Breast epithelium (tissue), 4 donors: ENCODE results near the gene MED29. TPM values are rescaled to one million over a fixed set of nuclear protein-coding genes. Genes with fewer than 3 reads are reported as not detected.

Experiments used
- DNase-seq, 2 donors: peaks; one replicate each; pipeline ENCODE4 v3.0.0-alpha.2; 2019; ENCODE audit warnings: low spot score in 2 of 2
- H3K27ac ChIP-seq, 2 donors: fragments of 200-600 bp; sonication (generic) in 1 of 2; one replicate each; pipeline ENCODE4 v1.5.1; 2016 to 2019; ENCODE audit warnings: mild to moderate bottlenecking in 1 of 2
- H3K27me3 ChIP-seq, 2 donors: fragments of 200-600 bp; sonication (generic) in 1 of 2; one replicate each; pipeline versions ENCODE4 v1.5.1 to v1.6.0; 2017 to 2019; ENCODE audit warnings: control low read depth in 1 of 2, mild to moderate bottlenecking in 1 of 2
- H3K36me3 ChIP-seq: fragments of 200-600 bp; one replicate; pipeline ENCODE4 v1.5.1; 2019
- H3K4me1 ChIP-seq, 2 donors: fragments of 200-600 bp; sonication (generic); one replicate each; pipeline ENCODE4 v1.5.1; 2016 to 2019; ENCODE audit warnings: control low read depth in 1 of 2
- H3K4me3 ChIP-seq, 3 donors: fragments of 200-600 bp; sonication (generic); 1 replicate in 2 of 3; 2 replicates in 1 of 3; pipeline ENCODE4 v1.5.1; 2016 to 2019; ENCODE audit warnings: mild to moderate bottlenecking in 3 of 3, moderate library complexity in 2 of 3
- H3K9me3 ChIP-seq, 2 donors: fragments of 200-600 bp; sonication (generic) in 1 of 2; one replicate each; pipeline ENCODE4 v1.5.1; 2016 to 2019; ENCODE audit warnings: control low read depth in 1 of 2
- POLR2A ChIP-seq: fragments of 450-650 bp; IDR thresholded peaks from one replicate; pipeline ENCODE4 v1.6.1; 2016; ENCODE audit warnings: antibody characterized with exemption, mild to moderate bottlenecking, moderate library complexity
- POLR2AphosphoS5 ChIP-seq, 3 donors: sonication (generic); formaldehyde crosslinking; IDR thresholded peaks; one replicate each; pipeline ENCODE4 v1.6.1; 2017; ENCODE audit warnings: antibody characterized with exemption in 3 of 3
- intact Hi-C: fragments of 100-400 bp; cut with DNase I; formaldehyde crosslinking; loops from one replicate; pipeline ENCODE4 v1.15.1; 2023; ENCODE audit warnings: low total_unique reads
- total RNA-seq, 3 donors: library from RNA; depleted of rRNA; stranded (reverse); fragments of >200 nt; gene quantifications; one replicate each; pipeline ENCODE4 v1.1.0, GENCODE V29; 2016
- TF ChIP-seq, protein P1 (sequence below), 3 donors: fragments of 450-650 bp; IDR thresholded peaks; one replicate each; pipeline ENCODE4 v1.5.1; 2016 to 2017; ENCODE audit warnings: antibody characterized with exemption in 3 of 3, mild to moderate bottlenecking in 3 of 3, moderate library complexity in 3 of 3

Gene MED29
- total RNA-seq, 3 donors from 2014 or later, result 36.6 to 49.5 (median 47.3) TPM

DNA sequence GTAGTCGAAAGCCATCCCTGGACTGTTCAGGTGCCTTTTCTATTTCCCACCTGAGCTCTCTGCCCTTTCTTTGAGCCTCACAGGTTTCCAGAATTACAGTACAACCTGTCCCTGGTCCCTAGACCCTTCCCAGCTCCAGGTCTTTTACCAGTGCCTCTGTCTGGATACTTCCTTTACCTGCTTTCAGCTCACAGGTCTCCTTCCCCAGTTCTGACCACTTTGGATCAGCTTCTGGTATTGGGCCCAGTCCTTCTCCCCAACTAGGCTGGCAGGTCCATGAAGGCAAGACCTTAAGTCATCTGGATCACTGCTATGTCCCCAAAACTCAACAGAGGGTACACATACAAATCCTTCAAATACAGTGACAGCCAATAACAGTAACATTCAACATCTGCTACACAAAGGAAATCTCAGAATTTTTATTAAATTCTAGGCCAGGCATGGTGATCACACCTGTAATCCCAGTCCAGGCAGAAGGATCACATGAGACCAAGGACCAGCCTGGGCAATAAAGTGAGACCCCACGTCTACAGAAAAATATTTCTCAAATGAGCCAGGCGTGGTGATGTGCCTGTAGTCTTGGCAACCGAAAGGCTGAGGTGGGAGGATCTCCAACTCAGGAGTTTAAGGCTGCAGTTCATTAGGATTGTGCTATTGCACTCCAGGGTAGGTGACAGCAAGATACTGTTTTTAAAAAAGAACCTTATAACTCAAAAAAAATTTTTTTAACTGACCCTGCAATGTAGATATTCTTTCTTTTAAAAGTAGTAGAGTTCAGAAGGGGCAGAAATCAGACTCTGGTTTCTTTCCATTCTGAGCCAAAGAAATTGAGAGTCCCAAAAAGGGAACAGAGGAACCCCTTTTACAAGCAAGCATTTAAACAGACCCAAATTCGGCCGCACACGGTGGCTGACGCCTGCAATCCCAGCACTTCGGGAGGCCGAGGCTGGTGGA lies 43.2 kb downstream of the MED29 start:
- intact Hi-C loops, result no loop called here
- Histone ChIP-seq H3K4me1 (peaks cover 4 to 19% of the 10 kb centered on the region in 2 donors), H3K4me3 (peak overlapping the region; percentile 83 to 98 (median 91)), H3K9me3 (no peaks in the 10 kb centered on the region), H3K27me3 (no peaks in the 10 kb centered on the region), H3K27ac (peak overlapping the region; percentile 87 to 92), H3K36me3 (peaks cover 7% of the 10 kb centered on the region)
- no peak for TF ChIP-seq POLR2AphosphoS5 (IDR thresholded peaks at IDR 0.05)
- no peak for TF ChIP-seq POLR2A
- TF ChIP-seq, protein P1, sequence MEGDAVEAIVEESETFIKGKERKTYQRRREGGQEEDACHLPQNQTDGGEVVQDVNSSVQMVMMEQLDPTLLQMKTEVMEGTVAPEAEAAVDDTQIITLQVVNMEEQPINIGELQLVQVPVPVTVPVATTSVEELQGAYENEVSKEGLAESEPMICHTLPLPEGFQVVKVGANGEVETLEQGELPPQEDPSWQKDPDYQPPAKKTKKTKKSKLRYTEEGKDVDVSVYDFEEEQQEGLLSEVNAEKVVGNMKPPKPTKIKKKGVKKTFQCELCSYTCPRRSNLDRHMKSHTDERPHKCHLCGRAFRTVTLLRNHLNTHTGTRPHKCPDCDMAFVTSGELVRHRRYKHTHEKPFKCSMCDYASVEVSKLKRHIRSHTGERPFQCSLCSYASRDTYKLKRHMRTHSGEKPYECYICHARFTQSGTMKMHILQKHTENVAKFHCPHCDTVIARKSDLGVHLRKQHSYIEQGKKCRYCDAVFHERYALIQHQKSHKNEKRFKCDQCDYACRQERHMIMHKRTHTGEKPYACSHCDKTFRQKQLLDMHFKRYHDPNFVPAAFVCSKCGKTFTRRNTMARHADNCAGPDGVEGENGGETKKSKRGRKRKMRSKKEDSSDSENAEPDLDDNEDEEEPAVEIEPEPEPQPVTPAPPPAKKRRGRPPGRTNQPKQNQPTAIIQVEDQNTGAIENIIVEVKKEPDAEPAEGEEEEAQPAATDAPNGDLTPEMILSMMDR (IDR thresholded peaks at IDR 0.05), result no peak
- DNase-seq, result no peak

DNA sequence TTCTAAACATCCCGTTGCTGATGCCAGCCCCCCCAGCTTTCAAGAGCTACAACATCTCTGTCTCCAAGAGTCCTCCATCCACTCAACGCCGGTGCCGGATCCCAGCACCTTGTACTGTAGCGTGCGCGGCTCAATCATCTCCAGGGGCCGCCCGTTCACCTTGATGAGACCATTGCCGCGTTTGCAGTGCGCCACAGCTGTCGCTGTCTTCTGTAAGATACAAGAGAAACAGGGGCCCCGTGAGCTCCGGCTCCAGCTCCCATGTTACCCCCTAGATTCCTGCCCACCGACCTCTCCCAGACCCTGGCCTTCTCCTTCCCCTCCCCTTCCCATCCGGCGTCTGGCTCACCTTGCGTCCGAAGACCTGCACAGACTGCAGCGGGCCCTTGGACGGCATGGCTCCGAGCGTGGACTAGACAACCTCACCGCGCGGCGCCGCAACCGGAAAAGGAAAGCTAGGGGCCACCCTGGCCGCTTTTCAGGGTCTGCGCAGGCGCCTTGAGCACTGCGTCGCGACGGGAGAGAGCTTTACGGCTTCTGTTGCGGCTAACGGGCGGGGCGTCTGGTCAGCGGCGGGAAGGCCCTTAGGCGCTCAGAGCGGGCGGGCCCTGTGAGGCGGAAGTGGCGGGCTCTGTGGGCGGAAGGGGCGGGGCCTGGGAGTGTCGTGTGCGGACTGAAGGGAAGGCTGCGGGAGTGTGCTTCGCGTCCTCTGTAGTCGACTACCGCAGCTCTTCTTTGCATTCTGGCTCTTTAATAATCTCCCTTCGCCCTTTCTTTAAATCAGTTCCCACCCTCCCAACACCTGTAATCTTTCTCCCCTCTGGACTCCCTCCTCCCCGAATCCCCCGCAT lies 44.5 kb downstream of the MED29 start, which contains the start of gene RPS16:
Gene RPS16 (minus strand): TSS at position 451 of the 851 bp plus-strand sequence. CDS start 54 bp downstream, at position 397.
- Histone ChIP-seq H3K4me3 (peak within 1 kb of the TSS; percentile 83 to 98 (median 91)), H3K36me3 (peaks cover 7% of the 10 kb centered on the region), H3K27ac (peak within 1 kb of the TSS; percentile 87 to 92), H3K9me3 (no peaks in the 10 kb centered on the region), H3K27me3 (no peaks in the 10 kb centered on the region), H3K4me1 (peaks cover 4 to 19% of the 10 kb centered on the region in 2 donors)
- peak; percentile 98 to 100 for DNase-seq
- intact Hi-C loops, result no loop called here
- TF ChIP-seq, protein P1 (IDR thresholded peaks at IDR 0.05), result no peak
- TF ChIP-seq POLR2A, result peak; percentile 86
- peak; percentile 97 to 99 (median 98) for TF ChIP-seq POLR2AphosphoS5 (IDR thresholded peaks at IDR 0.05)

DNA sequence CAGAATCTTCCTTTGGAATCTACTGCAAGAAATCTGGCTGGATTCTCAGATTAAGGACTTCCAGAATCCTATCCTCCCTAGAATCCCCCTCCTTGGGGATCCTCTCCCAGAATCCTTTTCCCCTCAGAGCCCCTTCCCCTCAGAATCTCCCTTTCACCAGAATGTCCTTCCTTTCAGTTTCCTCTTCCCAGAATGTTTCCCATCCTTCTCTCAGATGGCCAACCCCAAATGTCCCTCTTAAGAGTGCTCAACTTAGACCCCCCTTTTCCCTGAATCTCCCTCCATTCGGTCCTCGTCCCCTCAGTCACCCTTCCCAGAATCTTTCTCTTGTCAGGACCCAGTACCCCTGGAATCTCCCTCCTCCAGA lies 45.2 kb downstream of the MED29 start:
- Histone ChIP-seq H3K27ac (peak overlapping the region; percentile 87 to 92), H3K27me3 (no peaks in the 10 kb centered on the region), H3K9me3 (no peaks in the 10 kb centered on the region), H3K4me1 (peaks cover 4 to 19% of the 10 kb centered on the region in 2 donors), H3K4me3 (peak overlapping the region; percentile 83 to 98 (median 91)), H3K36me3 (peaks cover 7% of the 10 kb centered on the region)
- intact Hi-C loops, result no loop called here
- TF ChIP-seq POLR2A (no peak), POLR2AphosphoS5 (IDR thresholded peaks at IDR 0.05) (no peak)
- TF ChIP-seq, protein P1 (IDR thresholded peaks at IDR 0.05), result no peak
- DNase-seq, result no peak

DNA sequence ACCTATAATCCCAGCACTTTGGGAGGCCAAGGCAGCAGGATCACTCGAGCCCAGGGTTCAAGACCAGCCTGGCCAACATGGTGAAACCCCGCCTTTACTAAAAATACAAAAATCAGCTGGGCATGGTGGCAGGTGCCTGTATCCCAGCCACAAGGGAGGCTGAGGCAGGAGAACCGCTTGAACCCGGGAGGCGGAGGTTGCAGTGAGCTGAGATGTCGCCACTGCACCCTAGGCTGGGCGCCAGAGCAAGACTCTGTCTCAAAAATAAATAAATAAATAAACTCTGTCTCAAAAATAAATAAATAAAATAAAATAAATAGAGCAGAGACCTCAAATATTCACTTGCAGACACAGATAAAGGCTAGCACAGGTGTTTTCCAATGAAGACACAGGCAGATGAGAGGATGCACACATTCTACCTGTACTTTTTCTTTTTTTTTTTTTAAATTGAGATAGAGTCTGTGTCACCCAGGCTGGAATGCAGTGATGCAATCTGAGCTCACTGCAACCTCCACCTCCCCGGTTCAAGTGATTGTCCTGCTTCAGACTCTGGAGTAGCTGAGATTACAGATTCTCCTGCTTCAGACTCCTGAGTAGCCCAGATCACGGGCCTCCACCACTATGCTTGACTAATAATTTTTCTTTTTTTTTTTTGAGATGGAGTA lies 47.2 kb downstream of the MED29 start:
- TF ChIP-seq, protein P1 (IDR thresholded peaks at IDR 0.05), result no peak
- TF ChIP-seq POLR2AphosphoS5 (IDR thresholded peaks at IDR 0.05) (no peak), POLR2A (no peak)
- no peak overlapping the region for H3K27ac ChIP-seq

More for the DNA sequence above, 47.2 kb downstream of the MED29 start:
- DNase-seq, result no peak
- no peak overlapping the region for H3K4me3 ChIP-seq
- no peaks in the 10 kb centered on the region for H3K9me3 ChIP-seq
- no peaks in the 10 kb centered on the region for H3K27me3 ChIP-seq
- H3K4me1 ChIP-seq, result peaks cover 4 to 19% of the 10 kb centered on the region in 2 donors
- intact Hi-C loops, result no loop called here
- no peaks in the 10 kb centered on the region for H3K36me3 ChIP-seq
